22Rv1 (cell line): Measurements from ENCODE around the gene IFIT1B.

Experiments used
- H3K27ac ChIP-seq: fragments of 450-650 bp; 2 replicates; pipeline ENCODE4 v1.5.1; 2017
- CTCF ChIP-seq: fragments of 450-650 bp; IDR thresholded peaks from 2 replicates; pipeline ENCODE4 v1.5.1; 2017; ENCODE audit warnings: mild to moderate bottlenecking
- ZFX ChIP-seq: fragments of 450-650 bp; IDR thresholded peaks from 2 replicates; pipeline ENCODE4 v1.6.1; 2017; ENCODE audit warnings: antibody characterized with exemption, borderline replicate concordance

Gene IFIT1B

DNA sequence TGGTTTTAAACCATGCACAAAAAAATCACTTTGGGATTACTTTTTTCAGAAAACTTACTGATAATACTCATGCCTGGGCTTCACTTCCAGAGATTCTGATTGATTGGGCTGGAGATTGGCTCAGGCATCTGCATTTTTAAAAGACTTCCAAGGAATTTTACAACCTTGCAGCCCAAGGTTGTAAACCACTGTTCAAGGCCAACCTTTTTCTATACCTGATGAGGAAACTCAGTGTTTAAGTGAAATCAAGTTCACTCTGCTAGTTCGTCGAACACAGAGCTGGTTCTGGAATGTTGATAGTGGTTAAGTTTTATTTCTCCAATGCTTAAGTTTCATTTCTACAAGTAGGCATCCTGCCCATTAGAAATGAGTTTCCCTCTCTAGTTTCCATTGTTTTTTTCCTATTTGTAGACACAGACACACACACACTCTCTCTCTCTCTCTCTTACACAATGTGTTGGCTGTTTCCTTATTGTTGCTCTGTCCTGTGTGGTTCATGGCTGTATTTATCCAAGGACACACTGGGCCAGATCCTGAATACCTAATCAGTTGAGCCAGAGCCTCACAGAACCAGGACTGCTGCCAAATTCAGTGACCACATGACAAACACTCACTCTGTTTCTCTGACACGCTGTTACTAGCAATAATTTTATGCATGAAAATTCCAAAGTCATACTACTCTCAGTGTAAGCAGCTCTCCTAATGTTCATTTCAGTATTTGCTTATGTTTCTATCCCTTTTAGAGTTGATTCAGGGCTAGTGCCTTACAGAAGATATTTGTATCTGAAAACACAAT lies 3.7 kb upstream of the IFIT1B start:
- peak overlapping the region; percentile 59 for H3K27ac ChIP-seq
- TF ChIP-seq CTCF (no peak), ZFX (no peak)

DNA sequence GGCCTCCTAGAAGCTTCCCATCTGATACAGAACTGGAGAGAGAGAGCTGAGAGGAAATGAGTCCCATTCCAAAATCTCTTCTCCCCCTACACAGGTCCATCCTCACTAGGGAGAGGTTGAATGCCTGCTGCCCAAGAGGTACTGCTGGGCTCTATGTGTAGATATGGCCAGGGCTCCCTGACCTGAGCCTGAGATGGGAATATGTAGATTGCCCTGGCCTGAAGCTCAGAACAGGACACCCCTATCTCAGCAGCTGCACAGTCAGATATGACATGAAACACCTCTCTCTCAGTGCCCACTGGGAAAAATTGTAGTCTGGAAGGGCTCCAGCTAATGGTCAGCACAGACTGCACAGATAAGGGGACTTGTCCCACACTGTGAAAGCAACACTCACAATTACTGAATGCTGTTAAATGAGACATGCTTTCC lies 3.1 kb upstream of the IFIT1B start:
- H3K27ac ChIP-seq: peak overlapping the region; percentile 59
- TF ChIP-seq ZFX: no peak

DNA sequence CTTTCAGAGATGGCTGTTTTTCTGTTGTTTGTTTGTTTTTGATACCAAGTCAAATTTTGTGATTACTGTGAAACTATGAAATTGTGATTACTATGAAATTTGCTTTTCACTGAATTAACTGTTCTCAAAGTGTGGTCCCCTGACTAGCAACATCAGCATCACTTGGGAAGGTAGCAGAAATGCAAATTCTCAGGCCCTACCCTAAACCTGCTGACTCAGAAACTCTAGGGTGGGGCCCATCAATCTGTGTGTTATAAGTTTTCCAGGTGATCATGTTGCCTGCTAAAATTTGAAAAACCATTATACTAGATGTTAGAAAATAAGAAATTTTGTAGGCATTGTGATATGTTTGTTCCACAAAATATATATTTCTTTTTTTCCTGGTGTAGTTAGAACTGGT lies 1.2 kb downstream of the IFIT1B start:
- TF ChIP-seq CTCF (no peak), ZFX (no peak)
- H3K27ac ChIP-seq: no peak overlapping the region

DNA sequence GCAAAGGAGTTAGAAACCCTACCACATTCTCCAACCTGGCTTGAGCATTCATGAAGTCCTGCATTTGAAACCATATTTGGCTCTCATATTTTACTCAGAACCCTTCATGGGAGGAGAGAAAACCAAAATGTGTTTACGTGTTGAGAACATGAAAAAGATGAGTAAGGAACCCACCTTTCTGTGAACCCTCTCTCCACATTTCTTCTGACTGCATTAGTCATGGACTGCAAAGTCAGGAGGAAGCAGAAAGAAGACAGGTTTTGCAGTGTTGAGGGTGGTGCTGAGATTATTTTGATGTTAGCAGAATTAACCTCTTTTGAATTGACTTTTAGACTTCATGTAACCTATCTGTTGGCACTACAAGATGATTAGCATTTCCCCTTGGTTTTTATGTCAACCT lies 4.9 kb downstream of the IFIT1B start:
- H3K27ac ChIP-seq: no peak overlapping the region
- TF ChIP-seq CTCF (no peak), ZFX (no peak)

DNA sequence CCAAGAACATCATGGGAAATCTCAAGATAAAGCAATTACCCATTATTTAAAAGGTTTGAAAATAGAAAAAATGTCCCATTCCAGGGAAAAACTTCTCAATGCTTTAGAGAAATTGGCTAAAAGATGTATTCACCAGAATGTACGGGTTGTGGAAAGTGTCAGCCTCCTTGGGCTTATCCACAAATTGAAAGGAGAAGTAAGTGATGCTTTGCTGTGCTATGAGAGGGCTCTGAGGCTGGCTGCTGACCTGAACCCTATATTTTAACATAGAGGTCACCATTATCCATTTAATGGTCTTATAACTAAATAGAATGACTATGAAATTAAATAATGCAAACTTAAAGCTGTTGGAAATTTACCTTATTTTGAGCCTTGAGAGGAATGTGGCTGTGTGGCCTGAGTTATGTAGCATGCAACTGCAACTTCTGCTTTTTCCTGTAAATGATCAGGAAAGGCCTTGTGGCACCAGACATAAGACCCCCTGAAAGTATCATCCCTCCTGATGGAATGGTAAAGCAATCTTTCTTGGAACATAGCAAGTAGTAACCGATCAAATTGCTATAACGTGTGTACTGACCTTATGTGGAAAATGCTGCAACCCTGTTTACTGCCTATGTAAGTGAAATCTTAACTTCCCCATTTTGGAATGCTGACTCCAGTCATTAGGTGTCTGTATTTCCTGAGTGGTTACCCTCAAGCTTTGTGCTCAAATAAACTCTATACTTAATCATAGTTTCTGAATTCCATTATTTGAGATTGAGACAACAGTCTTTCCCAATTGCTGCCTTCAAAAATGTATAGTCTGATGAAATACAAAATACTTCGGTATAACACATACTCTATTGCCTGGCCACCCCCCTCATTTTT lies 6.9 kb downstream of the IFIT1B start:
- TF ChIP-seq ZFX (no peak), CTCF (no peak)
- H3K27ac ChIP-seq: no peak overlapping the region

- H3K27ac ChIP-seq: no peak overlapping the region
- TF ChIP-seq CTCF: no peak
- TF ChIP-seq ZFX: no peak
Observed at GRCh38 chr10:89388806-89389205, 10.9 kb downstream of the IFIT1B start.

DNA sequence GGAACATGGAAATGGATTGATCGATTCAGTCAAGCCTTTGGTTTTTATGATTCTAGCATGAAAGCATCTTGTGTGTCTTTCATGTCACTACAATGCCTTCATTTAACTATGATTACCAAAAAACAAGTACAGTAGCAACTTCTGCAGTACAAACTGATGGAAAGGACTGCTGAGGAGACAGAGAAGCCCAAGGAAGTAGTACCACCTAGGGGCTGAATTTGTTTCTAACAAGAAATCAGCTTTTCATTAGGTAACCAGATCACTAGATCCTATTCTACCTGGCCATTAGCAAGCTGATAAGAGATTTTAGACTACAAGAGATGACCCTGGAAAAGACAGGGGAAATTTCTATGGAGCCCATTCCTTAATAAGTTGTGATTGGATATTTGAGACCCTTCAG lies 11.4 kb downstream of the IFIT1B start:
- no peak overlapping the region for H3K27ac ChIP-seq

More for the DNA sequence above, 11.4 kb downstream of the IFIT1B start:
- TF ChIP-seq ZFX (no peak), CTCF (peak; percentile 22)
